Measurements from ENCODE around the gene SLC39A6. TPM values are rescaled to one million over a fixed set of nuclear protein-coding genes. Genes with fewer than 3 reads are reported as not detected.

The SLC39A6 gene
- total RNA-seq, 4 donors from 2014 or later, result 42.6 to 52.8 (median 48.1) TPM

- Histone ChIP-seq H3K27ac (no peak overlapping the region), H3K36me3 (no peaks in the 10 kb centered on the region), H3K4me1 (peaks cover 12 to 27% of the 10 kb centered on the region in 2 donors), H3K27me3 (no peaks in the 10 kb centered on the region), H3K4me3 (replicated peaks in 1 of 3) (peak overlapping the region in 1 of 3 donors; percentile 91), H3K9me3 (no peaks in the 10 kb centered on the region)
- 91 to 94% methylated on average over 26 of the region's 26 CpGs for WGBS, 2 donors
- DNase-seq, result no peak
- TF ChIP-seq POLR2A (IDR thresholded peaks at IDR 0.05) (no peak), CTCF (IDR thresholded peaks at IDR 0.05) (no peak)
- intact Hi-C loops (cut with DNase I), result no loop called here
Observed at GRCh38 chr18:36130883-36131653, 1.9 kb upstream of the SLC39A6 start.

- intact Hi-C loops (cut with DNase I), result no loop called here
- 2 to 6% methylated on average over 14 to 30 of the region's 30 CpGs for WGBS, 2 donors
- peak overlapping the region; percentile 98 to 100 (median 99) for H3K27ac ChIP-seq
Observed at GRCh38 chr18:36130039-36130831, 1.1 kb upstream of the SLC39A6 start.

GRCh38 chr18:36128907-36129299, 237 bp downstream of the SLC39A6 start:
- DNase-seq, result no peak
- Histone ChIP-seq H3K4me3 (replicated peaks in 1 of 3) (peak overlapping the region; percentile 91 to 99 (median 94)), H3K36me3 (no peaks in the 10 kb centered on the region), H3K27ac (peak overlapping the region; percentile 98 to 100 (median 99)), H3K9me3 (no peaks in the 10 kb centered on the region), H3K27me3 (no peaks in the 10 kb centered on the region), H3K4me1 (peaks cover 12 to 27% of the 10 kb centered on the region in 2 donors)
- 3% methylated on average over 5 to 10 of the region's 37 CpGs for WGBS, 2 donors
- TF ChIP-seq CTCF (IDR thresholded peaks at IDR 0.05), result no peak
- peak in 1 of 2 donors; percentile 54 for TF ChIP-seq POLR2A (IDR thresholded peaks at IDR 0.05)
- intact Hi-C loops (cut with DNase I), result loop anchor here (5.0 kb wide), 1 partner anchor 57 kb away; no protein-coding TSS in a partner anchor

More at GRCh38 chr18:36130039-36130831, 1.1 kb upstream of the SLC39A6 start:
- no peak for DNase-seq
- Histone ChIP-seq H3K27me3 (no peaks in the 10 kb centered on the region), H3K4me3 (replicated peaks in 1 of 3) (peak overlapping the region; percentile 91 to 99 (median 94)), H3K9me3 (no peaks in the 10 kb centered on the region), H3K4me1 (peaks cover 12 to 27% of the 10 kb centered on the region in 2 donors), H3K36me3 (no peaks in the 10 kb centered on the region)
- TF ChIP-seq POLR2A (IDR thresholded peaks at IDR 0.05) (no peak), CTCF (IDR thresholded peaks at IDR 0.05) (no peak)

- Histone ChIP-seq H3K4me1 (peaks cover 12 to 27% of the 10 kb centered on the region in 2 donors), H3K9me3 (no peaks in the 10 kb centered on the region), H3K4me3 (replicated peaks in 1 of 3) (peak overlapping the region; percentile 91 to 99 (median 94)), H3K27me3 (no peaks in the 10 kb centered on the region), H3K27ac (peak overlapping the region in 1 of 3 donors; percentile 99), H3K36me3 (no peaks in the 10 kb centered on the region)
- intact Hi-C loops (cut with DNase I), result loop anchor here (5.0 kb wide), 1 partner anchor 56 kb away; no protein-coding TSS in a partner anchor
- DNase-seq, result peak; percentile 20 to 34
- TF ChIP-seq POLR2A (IDR thresholded peaks at IDR 0.05), result no peak
- no peak for TF ChIP-seq CTCF (IDR thresholded peaks at IDR 0.05)
- WGBS, 2 donors, result 2% methylated on average over 12 of the region's 12 CpGs
Observed at GRCh38 chr18:36128530-36128870, 640 bp downstream of the SLC39A6 start.
